ENCODE data around the gene CFAP58. TPM values are rescaled to one million over a fixed set of nuclear protein-coding genes. Genes with fewer than 3 reads are reported as not detected.

The CFAP58 gene
- total RNA-seq, 4 donors from 2014 or later = 0.13 to 0.41 (median 0.19) TPM; not detected in 1

- DNase-seq = no peak
- no peak for TF ChIP-seq POLR2A (IDR thresholded peaks at IDR 0.05)
- no peak for TF ChIP-seq CTCF (IDR thresholded peaks at IDR 0.05)
- intact Hi-C loops (cut with DNase I) = no loop called here
- Histone ChIP-seq H3K27ac (no peak overlapping the region), H3K27me3 (peaks cover 0 to 18% (median 0%) of the 10 kb centered on the region in 4 donors), H3K4me1 (no peaks in the 10 kb centered on the region), H3K36me3 (no peaks in the 10 kb centered on the region), H3K9me3 (no peaks in the 10 kb centered on the region), H3K4me3 (no peak overlapping the region)
- WGBS, 2 donors = 35 to 57% methylated on average over 3 to 4 of the region's 7 CpGs
Measured at GRCh38 chr10:104501864-104502579, 148.4 kb downstream of the CFAP58 start.

- TF ChIP-seq CTCF (IDR thresholded peaks at IDR 0.05) (no peak), POLR2A (IDR thresholded peaks at IDR 0.05) (no peak)
- intact Hi-C loops (cut with DNase I) = no loop called here
- no peak overlapping the region for H3K4me3 ChIP-seq
- H3K27me3 ChIP-seq = peaks cover 0 to 25% (median 0%) of the 10 kb centered on the region in 4 donors
- DNase-seq = no peak
- H3K36me3 ChIP-seq = no peaks in the 10 kb centered on the region
- no peaks in the 10 kb centered on the region for H3K9me3 ChIP-seq
- H3K27ac ChIP-seq = no peak overlapping the region
- WGBS, 2 donors = 37 to 44% methylated on average over 5 to 6 of the region's 6 CpGs
- H3K4me1 ChIP-seq = no peaks in the 10 kb centered on the region
Measured at GRCh38 chr10:104502907-104503306, 149.3 kb downstream of the CFAP58 start.

Other genes with a start within 250 kb of the CFAP58 start
- 1 to 10 TPM; 2.7 to 9.3 (median 6.3) TPM for gene SFR1, start 231.7 kb upstream of the CFAP58 start, total RNA-seq
- gene CFAP43, start 121.5 kb upstream of the CFAP58 start, total RNA-seq = under 1 TPM in 2 of 4 donors, not detected in 2; 0.19 to 0.38 TPM
- gene GSTO1, start 98.9 kb upstream of the CFAP58 start, total RNA-seq = 100 to 1,000 TPM in 1 of 4 donors, 10 to 100 TPM in 3; 43.8 to 115 (median 78.0) TPM
- gene GSTO2, start 84.6 kb upstream of the CFAP58 start, total RNA-seq = 10 to 100 TPM in 2 of 4 donors, 1 to 10 TPM in 2; 6.1 to 20.6 (median 13.8) TPM
- gene ITPRIP, start 15.4 kb upstream of the CFAP58 start, total RNA-seq = 10 to 100 TPM; 37.6 to 61.6 (median 38.4) TPM